ENCODE data around the gene ZG16. TPM values are rescaled to one million over a fixed set of nuclear protein-coding genes. Genes with fewer than 3 reads are reported as not detected.
A peak's percentile ranks its signal among the peaks of the same experiment; 100 is the strongest.

ZG16 gene
- total RNA-seq, 1 donor from 2014 or later = not detected

DNA sequence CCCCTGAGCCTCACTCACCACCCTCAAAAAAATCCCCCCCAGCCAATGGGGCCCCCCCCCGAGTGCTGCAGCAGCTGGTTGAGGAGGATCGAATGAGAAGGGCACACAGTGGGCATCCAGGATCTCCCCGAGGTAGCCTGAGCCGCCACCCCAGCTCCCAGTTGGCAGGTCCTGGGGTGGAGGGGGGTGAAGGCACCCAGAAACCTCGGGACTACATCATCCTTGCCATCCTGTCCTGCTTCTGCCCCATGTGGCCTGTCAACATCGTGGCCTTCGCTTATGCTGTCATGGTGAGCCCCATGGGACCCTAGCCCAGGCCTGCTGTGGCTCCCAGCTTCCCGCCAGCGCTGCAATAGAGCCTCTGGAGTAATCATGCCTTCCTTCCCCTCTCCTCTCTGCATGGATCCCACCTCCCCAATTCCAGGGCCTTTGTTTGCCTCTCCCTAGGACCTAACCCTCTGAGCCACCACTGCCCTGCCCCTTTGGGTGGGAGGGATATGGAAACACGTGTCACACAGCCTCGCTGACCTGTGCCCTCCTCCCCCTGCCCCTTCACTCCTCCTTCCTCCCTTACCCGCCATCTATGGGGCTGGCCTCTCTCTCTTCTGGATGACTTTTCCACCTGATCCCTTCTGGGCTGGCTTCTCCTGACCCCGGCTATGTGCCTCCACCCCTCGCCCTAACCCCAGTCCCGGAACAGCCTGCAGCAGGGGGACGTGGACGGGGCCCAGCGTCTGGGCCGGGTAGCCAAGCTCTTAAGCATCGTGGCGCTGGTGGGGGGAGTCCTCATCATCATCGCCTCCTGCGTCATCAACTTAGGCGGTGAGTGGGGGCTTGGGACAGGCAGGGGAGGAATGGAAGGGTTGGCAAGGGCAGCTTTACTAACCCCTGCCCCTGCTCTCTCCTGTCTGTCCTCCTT is 35.8 kb downstream of the ZG16 start:
- TF ChIP-seq, protein P1, sequence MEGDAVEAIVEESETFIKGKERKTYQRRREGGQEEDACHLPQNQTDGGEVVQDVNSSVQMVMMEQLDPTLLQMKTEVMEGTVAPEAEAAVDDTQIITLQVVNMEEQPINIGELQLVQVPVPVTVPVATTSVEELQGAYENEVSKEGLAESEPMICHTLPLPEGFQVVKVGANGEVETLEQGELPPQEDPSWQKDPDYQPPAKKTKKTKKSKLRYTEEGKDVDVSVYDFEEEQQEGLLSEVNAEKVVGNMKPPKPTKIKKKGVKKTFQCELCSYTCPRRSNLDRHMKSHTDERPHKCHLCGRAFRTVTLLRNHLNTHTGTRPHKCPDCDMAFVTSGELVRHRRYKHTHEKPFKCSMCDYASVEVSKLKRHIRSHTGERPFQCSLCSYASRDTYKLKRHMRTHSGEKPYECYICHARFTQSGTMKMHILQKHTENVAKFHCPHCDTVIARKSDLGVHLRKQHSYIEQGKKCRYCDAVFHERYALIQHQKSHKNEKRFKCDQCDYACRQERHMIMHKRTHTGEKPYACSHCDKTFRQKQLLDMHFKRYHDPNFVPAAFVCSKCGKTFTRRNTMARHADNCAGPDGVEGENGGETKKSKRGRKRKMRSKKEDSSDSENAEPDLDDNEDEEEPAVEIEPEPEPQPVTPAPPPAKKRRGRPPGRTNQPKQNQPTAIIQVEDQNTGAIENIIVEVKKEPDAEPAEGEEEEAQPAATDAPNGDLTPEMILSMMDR (IDR thresholded peaks at IDR 0.05) = no peak
- peak overlapping the region; percentile 26 for H3K4me3 Mint-ChIP-seq (ENCODE audit: unreplicated experiment)
- H3K27ac Mint-ChIP-seq (ENCODE audit: unreplicated experiment) = no peak overlapping the region
- H3K9me3 Mint-ChIP-seq (ENCODE audit: unreplicated experiment) = no peaks in the 10 kb centered on the region
- peaks cover 76% of the 10 kb centered on the region for H3K4me1 Mint-ChIP-seq (ENCODE audit: unreplicated experiment)
- peaks cover 11% of the 10 kb centered on the region for H3K36me3 Mint-ChIP-seq (ENCODE audit: unreplicated experiment)
- no peaks in the 10 kb centered on the region for H3K27me3 Mint-ChIP-seq (ENCODE audit: unreplicated experiment)
- no peak for DNase-seq (ENCODE audit: extremely low spot score, unreplicated experiment)

DNA sequence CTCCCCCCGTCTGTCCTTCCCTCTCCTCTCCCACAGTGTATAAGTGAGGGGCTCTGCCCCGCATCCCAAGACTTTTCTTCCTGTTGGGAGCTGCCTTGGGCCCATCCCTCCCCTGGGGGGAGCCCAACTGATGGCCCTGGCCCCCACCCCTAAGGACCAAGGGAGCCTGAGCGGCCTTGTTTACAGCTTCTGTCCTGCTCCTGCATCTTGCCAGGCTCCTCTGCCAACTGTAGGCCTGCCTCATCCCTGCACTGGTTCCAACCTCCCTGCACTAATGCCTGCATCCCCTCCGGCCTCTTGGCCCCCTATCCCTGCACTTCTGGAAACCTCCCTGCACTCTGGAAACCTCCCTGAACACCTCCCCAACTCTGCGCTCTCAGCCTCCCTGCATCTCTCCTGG is 36.5 kb downstream of the ZG16 start:
- H3K27me3 Mint-ChIP-seq (ENCODE audit: unreplicated experiment) = no peaks in the 10 kb centered on the region
- H3K27ac Mint-ChIP-seq (ENCODE audit: unreplicated experiment) = peak overlapping the region; percentile 99
- H3K4me1 Mint-ChIP-seq (ENCODE audit: unreplicated experiment) = peaks cover 78% of the 10 kb centered on the region
- TF ChIP-seq, protein P1 (IDR thresholded peaks at IDR 0.05) = no peak
- no peak for DNase-seq (ENCODE audit: extremely low spot score, unreplicated experiment)
- no peaks in the 10 kb centered on the region for H3K9me3 Mint-ChIP-seq (ENCODE audit: unreplicated experiment)
- H3K4me3 Mint-ChIP-seq (ENCODE audit: unreplicated experiment) = peak overlapping the region; percentile 94
- peaks cover 16% of the 10 kb centered on the region for H3K36me3 Mint-ChIP-seq (ENCODE audit: unreplicated experiment)

DNA sequence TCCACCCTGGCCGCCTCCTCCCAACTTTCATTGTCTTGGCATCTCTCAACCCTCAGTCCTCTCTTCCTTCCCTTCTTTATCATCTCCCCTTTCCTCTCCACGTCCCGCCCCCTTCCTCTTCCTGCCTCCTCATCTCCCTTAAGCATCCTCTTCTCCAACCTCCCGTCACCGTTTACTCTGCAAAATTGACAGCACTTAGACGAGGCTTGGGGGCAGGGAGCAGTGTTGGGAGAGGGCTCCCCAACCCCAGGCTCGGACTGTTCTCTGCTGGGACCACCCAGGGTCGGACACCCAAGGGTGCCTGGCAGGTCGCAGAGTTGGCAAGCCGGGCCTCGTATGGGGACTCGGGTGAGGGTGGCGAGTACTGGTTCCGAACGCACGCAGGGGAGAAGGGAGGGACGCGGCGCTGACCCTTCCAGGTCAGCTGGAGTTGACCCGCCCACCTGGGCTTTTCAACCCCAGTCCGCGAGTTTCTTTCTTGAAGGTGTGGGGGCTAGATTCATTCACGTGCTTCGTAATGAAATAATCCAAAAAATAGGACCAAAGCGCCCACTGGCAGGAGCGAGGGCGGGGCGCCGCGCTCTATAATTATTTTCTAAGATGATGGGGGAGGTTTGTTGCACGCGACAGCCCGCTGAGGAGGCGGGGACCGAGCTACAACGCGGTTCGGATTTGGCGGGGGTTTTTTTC is 37.1 kb downstream of the ZG16 start:
- Mint-ChIP-seq H3K4me1 (ENCODE audit: unreplicated experiment) (peaks cover 79% of the 10 kb centered on the region), H3K4me3 (ENCODE audit: unreplicated experiment) (peak overlapping the region; percentile 94), H3K9me3 (ENCODE audit: unreplicated experiment) (no peaks in the 10 kb centered on the region), H3K27me3 (ENCODE audit: unreplicated experiment) (no peaks in the 10 kb centered on the region), H3K27ac (ENCODE audit: unreplicated experiment) (peak overlapping the region; percentile 99), H3K36me3 (ENCODE audit: unreplicated experiment) (peaks cover 17% of the 10 kb centered on the region)
- no peak for DNase-seq (ENCODE audit: extremely low spot score, unreplicated experiment)
- TF ChIP-seq, protein P1 (IDR thresholded peaks at IDR 0.05) = no peak

DNA sequence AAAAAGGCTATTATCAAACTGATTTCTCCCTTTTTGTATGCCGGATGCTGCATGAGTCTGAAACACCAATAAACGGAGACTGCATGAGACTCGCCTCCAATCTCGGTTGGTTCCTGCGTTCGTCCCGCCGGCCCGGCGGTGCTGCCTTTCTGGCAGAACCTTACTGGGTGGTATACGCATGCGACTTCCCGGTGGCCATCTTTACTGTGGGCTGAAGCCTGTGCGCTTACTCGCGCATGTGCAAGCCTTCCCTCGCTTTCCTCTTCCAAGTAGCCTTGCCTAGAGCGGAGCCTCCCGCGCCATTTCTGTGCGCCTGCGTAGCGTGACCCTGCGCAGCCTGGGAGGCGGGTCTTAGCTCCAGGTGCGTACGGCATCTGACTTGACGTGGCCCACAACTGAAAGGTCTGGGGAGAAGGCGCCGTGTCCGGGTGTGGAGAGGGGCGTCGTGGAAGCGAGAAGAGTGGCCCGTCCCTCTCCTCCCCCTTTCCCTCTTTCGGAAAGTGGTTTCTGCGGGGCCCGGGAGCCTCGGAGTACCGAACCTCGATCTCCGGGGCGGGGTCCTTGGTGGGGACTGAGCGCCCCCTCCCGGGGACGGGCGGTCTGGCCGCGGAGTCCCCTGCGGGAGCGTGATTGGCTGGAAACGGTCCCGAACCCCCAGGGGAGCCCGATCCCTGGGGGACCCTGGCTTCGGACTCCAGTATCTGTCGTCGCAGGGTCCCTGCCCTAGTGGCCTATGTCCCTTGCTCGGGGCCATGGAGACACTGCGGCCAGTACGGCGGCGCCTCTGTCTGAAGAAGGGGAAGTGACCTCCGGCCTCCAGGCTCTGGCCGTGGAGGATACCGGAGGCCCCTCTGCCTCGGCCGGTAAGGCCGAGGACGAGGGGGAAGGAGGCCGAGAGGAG is 38.0 kb downstream of the ZG16 start, which contains the start of gene PAGR1:
PAGR1 (plus strand) TSS at position 360 of the 901 bp plus-strand sequence; CDS start at position 734, 374 bp downstream.
- H3K36me3 Mint-ChIP-seq (ENCODE audit: unreplicated experiment) = peaks cover 13% of the 10 kb centered on the region
- H3K27ac Mint-ChIP-seq (ENCODE audit: unreplicated experiment) = peak within 1 kb of the TSS; percentile 99
- no peaks in the 10 kb centered on the region for H3K9me3 Mint-ChIP-seq (ENCODE audit: unreplicated experiment)
- H3K4me1 Mint-ChIP-seq (ENCODE audit: unreplicated experiment) = peaks cover 76% of the 10 kb centered on the region
- peak; percentile 99 for DNase-seq (ENCODE audit: extremely low spot score, unreplicated experiment)
- no peaks in the 10 kb centered on the region for H3K27me3 Mint-ChIP-seq (ENCODE audit: unreplicated experiment)
- peak within 1 kb of the TSS; percentile 94 for H3K4me3 Mint-ChIP-seq (ENCODE audit: unreplicated experiment)
- TF ChIP-seq, protein P1 (IDR thresholded peaks at IDR 0.05) = peak; percentile 97
